Measurements from ENCODE around the gene PAX4.

PAX4 gene

GRCh38 chr7:127586346-127586745, 31.6 kb downstream of the PAX4 start:
- DNase-seq (ENCODE audit: low spot score), result no peak

DNA sequence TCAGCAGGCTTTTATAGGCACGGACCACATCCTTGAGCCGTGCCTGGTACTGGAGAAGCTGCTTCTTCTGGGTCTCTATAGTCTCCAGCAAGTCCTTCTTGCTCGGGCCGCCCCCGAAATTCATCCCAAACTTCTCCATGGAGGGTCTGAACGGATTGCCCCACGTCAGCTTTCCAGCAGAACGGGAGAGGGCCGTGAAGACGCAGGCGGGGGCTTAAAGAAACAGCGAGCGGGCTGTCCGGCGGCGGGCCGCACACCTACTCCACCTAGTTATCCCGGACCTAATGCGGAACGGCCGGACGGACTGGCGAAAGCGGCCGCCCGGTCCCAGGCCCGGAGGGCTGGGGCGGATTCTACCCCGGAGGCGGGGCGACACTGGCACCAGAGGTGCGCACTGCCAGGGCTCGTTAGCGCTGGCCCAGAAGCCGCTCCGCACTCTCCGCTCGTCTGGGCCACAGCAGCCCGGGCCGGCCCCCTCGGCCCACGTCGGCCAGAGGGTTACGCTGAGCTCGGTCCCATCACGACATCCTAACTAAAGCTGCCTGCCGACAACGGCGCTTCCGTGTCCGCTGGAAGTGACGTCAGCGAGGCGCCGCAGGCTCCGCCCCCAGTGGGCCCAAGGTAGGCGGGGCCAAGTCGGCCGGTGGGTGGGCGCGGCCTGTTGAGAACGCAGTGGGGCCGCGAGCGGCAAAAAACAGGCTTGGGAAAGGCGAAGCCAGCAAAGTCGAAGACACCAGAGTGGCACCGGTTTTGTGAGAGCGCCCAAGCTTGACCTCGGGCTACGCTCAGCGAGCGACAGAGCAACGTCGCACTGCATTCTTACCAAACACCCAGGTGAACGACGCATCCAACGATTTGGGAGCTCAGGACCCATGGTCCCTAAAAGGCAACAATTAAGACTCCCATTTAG, 32.6 kb downstream of the PAX4 start, which contains the start of gene GCC1:
GCC1 (minus strand) TSS at position 553 of the 910 bp plus-strand sequence; CDS start at position 139, 414 bp downstream.
- Histone ChIP-seq H3K27me3 (ENCODE audit: control insufficient read depth in 3 of 3, insufficient read depth in 3 of 3, low read depth in 1 of 3, low read length in 3 of 3) (peaks cover 0 to 3% (median 0%) of the 10 kb centered on the region in 3 experiments), H3K4ac (ENCODE audit: low read length) (no peak within 1 kb of the TSS), H3K79me1 (ENCODE audit: low read depth, low read length) (peaks cover 8% of the 10 kb centered on the region)

More at GRCh38 chr7:127586346-127586745, 31.6 kb downstream of the PAX4 start:
- no peak overlapping the region for H2BK15ac ChIP-seq (ENCODE audit: low read length)
- no peak overlapping the region for H4K91ac ChIP-seq (ENCODE audit: low read depth, low read length, poor library complexity)
- no peak overlapping the region for H3K4me2 ChIP-seq (ENCODE audit: insufficient read depth, low read length, poor library complexity, severe bottlenecking)
- no peak overlapping the region for H2BK12ac ChIP-seq (ENCODE audit: low read length)
- peaks cover 8% of the 10 kb centered on the region for H3K79me1 ChIP-seq (ENCODE audit: low read depth, low read length)
- no peak overlapping the region for H3K14ac ChIP-seq (ENCODE audit: low read length)
- H2AK5ac ChIP-seq (ENCODE audit: low read depth, low read length), result no peak overlapping the region
- no peak overlapping the region for H2BK5ac ChIP-seq (ENCODE audit: low read length)
- H4K8ac ChIP-seq (ENCODE audit: low read depth, low read length), result no peak overlapping the region
- H3K9ac ChIP-seq (ENCODE audit: low read depth, low read length, poor library complexity), result no peak overlapping the region
- no peak overlapping the region for H3K23ac ChIP-seq (ENCODE audit: low read depth, low read length, poor library complexity)
- WGBS, 2 donors (ENCODE audit: extremely low coverage in 2 of 2, insufficient read length in 2 of 2, insufficient replicate concordance in 1 of 2), result no CpG with 5 or more reads among the region's 2 CpGs
- H3K27me3 ChIP-seq (ENCODE audit: control insufficient read depth in 3 of 3, insufficient read depth in 3 of 3, low read depth in 1 of 3, low read length in 3 of 3), result peaks cover 0 to 3% (median 0%) of the 10 kb centered on the region in 3 experiments
- no peak overlapping the region for H3K4me3 ChIP-seq (ENCODE audit: low read length in 2 of 2)
- H3K9me3 ChIP-seq (replicated peaks in 1 of 2; ENCODE audit: control insufficient read depth in 2 of 2, insufficient read depth in 1 of 2, low read depth in 1 of 2, low read length in 2 of 2), result no peaks in the 10 kb centered on the region
- H2BK120ac ChIP-seq (ENCODE audit: low read depth, low read length), result no peak overlapping the region
- H3K4ac ChIP-seq (ENCODE audit: low read length), result no peak overlapping the region
- no peak overlapping the region for H2AFZ ChIP-seq (ENCODE audit: low read length)
- H3K27ac ChIP-seq (replicated peaks; ENCODE audit: low read length), result no peak overlapping the region
- H3K18ac ChIP-seq (ENCODE audit: low read length), result no peak overlapping the region
- H3K36me3 ChIP-seq (replicated peaks in 1 of 2; ENCODE audit: control insufficient read depth in 2 of 2, insufficient read depth in 2 of 2, low read length in 2 of 2), result peaks cover 32 to 51% of the 10 kb centered on the region in 2 donors
- H3K4me1 ChIP-seq (ENCODE audit: control insufficient read depth in 2 of 2, insufficient read depth in 1 of 2, low read depth in 1 of 2, low read length in 2 of 2), result peaks cover 16 to 18% of the 10 kb centered on the region in 2 donors

GRCh38 chr7:127584648-127585043, 33.3 kb downstream of the PAX4 start:
- no CpG with 5 or more reads among the region's 12 CpGs for WGBS, 2 donors (ENCODE audit: extremely low coverage in 2 of 2, insufficient read length in 2 of 2, insufficient replicate concordance in 1 of 2)

More for the DNA sequence above, 32.6 kb downstream of the PAX4 start, which contains the start of gene GCC1:
- no CpG with 5 or more reads among the region's 78 CpGs for WGBS, 2 donors (ENCODE audit: extremely low coverage in 2 of 2, insufficient read length in 2 of 2, insufficient replicate concordance in 1 of 2)
- H2BK120ac ChIP-seq (ENCODE audit: low read depth, low read length), result no peak within 1 kb of the TSS
- peak; percentile 88 for DNase-seq (ENCODE audit: low spot score)
- H3K9ac ChIP-seq (ENCODE audit: low read depth, low read length, poor library complexity), result peak within 1 kb of the TSS; percentile 82
- peak within 1 kb of the TSS; percentile 92 for H2AFZ ChIP-seq (ENCODE audit: low read length)
- H3K9me3 ChIP-seq (replicated peaks in 1 of 2; ENCODE audit: control insufficient read depth in 2 of 2, insufficient read depth in 1 of 2, low read depth in 1 of 2, low read length in 2 of 2), result no peaks in the 10 kb centered on the region
- H2BK12ac ChIP-seq (ENCODE audit: low read length), result no peak within 1 kb of the TSS
- H3K23ac ChIP-seq (ENCODE audit: low read depth, low read length, poor library complexity), result peak within 1 kb of the TSS; percentile 71
- peak within 1 kb of the TSS; percentile 91 to 95 for H3K4me3 ChIP-seq (ENCODE audit: low read length in 2 of 2)
- peaks cover 23 to 52% of the 10 kb centered on the region in 2 donors for H3K36me3 ChIP-seq (replicated peaks in 1 of 2; ENCODE audit: control insufficient read depth in 2 of 2, insufficient read depth in 2 of 2, low read length in 2 of 2)
- H2BK15ac ChIP-seq (ENCODE audit: low read length), result no peak within 1 kb of the TSS
- peak within 1 kb of the TSS; percentile 82 for H3K18ac ChIP-seq (ENCODE audit: low read length)
- H2BK5ac ChIP-seq (ENCODE audit: low read length), result no peak within 1 kb of the TSS
- no peak within 1 kb of the TSS for H4K8ac ChIP-seq (ENCODE audit: low read depth, low read length)
- H2AK5ac ChIP-seq (ENCODE audit: low read depth, low read length), result no peak within 1 kb of the TSS
- H3K4me1 ChIP-seq (ENCODE audit: control insufficient read depth in 2 of 2, insufficient read depth in 1 of 2, low read depth in 1 of 2, low read length in 2 of 2), result peaks cover 16 to 18% of the 10 kb centered on the region in 2 donors
- peak within 1 kb of the TSS; percentile 79 for H3K4me2 ChIP-seq (ENCODE audit: insufficient read depth, low read length, poor library complexity, severe bottlenecking)
- no peak within 1 kb of the TSS for H3K27ac ChIP-seq (replicated peaks; ENCODE audit: low read length)
- H4K91ac ChIP-seq (ENCODE audit: low read depth, low read length, poor library complexity), result no peak within 1 kb of the TSS
- H3K14ac ChIP-seq (ENCODE audit: low read length), result no peak within 1 kb of the TSS

GRCh38 chr7:127582361-127582760, 35.6 kb downstream of the PAX4 start:
- H3K4me3 ChIP-seq (ENCODE audit: low read length in 2 of 2), result no peak overlapping the region
- peaks cover 19 to 65% of the 10 kb centered on the region in 2 donors for H3K36me3 ChIP-seq (replicated peaks in 1 of 2; ENCODE audit: control insufficient read depth in 2 of 2, insufficient read depth in 2 of 2, low read length in 2 of 2)
- no peak overlapping the region for H3K23ac ChIP-seq (ENCODE audit: low read depth, low read length, poor library complexity)

More at GRCh38 chr7:127584648-127585043, 33.3 kb downstream of the PAX4 start:
- peaks cover 21 to 52% of the 10 kb centered on the region in 2 donors for H3K36me3 ChIP-seq (replicated peaks in 1 of 2; ENCODE audit: control insufficient read depth in 2 of 2, insufficient read depth in 2 of 2, low read length in 2 of 2)
- no peak overlapping the region for H4K91ac ChIP-seq (ENCODE audit: low read depth, low read length, poor library complexity)
- peak overlapping the region; percentile 79 for H3K4me2 ChIP-seq (ENCODE audit: insufficient read depth, low read length, poor library complexity, severe bottlenecking)
- H3K4me1 ChIP-seq (ENCODE audit: control insufficient read depth in 2 of 2, insufficient read depth in 1 of 2, low read depth in 1 of 2, low read length in 2 of 2), result peaks cover 16 to 18% of the 10 kb centered on the region in 2 donors
- no peak overlapping the region for H3K14ac ChIP-seq (ENCODE audit: low read length)
- peaks cover 6% of the 10 kb centered on the region for H3K79me1 ChIP-seq (ENCODE audit: low read depth, low read length)
- no peak for DNase-seq (ENCODE audit: low spot score)
- H4K8ac ChIP-seq (ENCODE audit: low read depth, low read length), result no peak overlapping the region
- H3K18ac ChIP-seq (ENCODE audit: low read length), result no peak overlapping the region
- peak overlapping the region; percentile 91 to 95 for H3K4me3 ChIP-seq (ENCODE audit: low read length in 2 of 2)
- no peak overlapping the region for H2BK5ac ChIP-seq (ENCODE audit: low read length)
- H3K9me3 ChIP-seq (replicated peaks in 1 of 2; ENCODE audit: control insufficient read depth in 2 of 2, insufficient read depth in 1 of 2, low read depth in 1 of 2, low read length in 2 of 2), result no peaks in the 10 kb centered on the region
- H2AK5ac ChIP-seq (ENCODE audit: low read depth, low read length), result no peak overlapping the region
- H2BK15ac ChIP-seq (ENCODE audit: low read length), result no peak overlapping the region
- H3K4ac ChIP-seq (ENCODE audit: low read length), result no peak overlapping the region
- peaks cover 0 to 3% (median 0%) of the 10 kb centered on the region in 3 experiments for H3K27me3 ChIP-seq (ENCODE audit: control insufficient read depth in 3 of 3, insufficient read depth in 3 of 3, low read depth in 1 of 3, low read length in 3 of 3)
- H2BK12ac ChIP-seq (ENCODE audit: low read length), result no peak overlapping the region
- H2BK120ac ChIP-seq (ENCODE audit: low read depth, low read length), result no peak overlapping the region
- no peak overlapping the region for H3K23ac ChIP-seq (ENCODE audit: low read depth, low read length, poor library complexity)
- H3K27ac ChIP-seq (replicated peaks; ENCODE audit: low read length), result no peak overlapping the region
- no peak overlapping the region for H3K9ac ChIP-seq (ENCODE audit: low read depth, low read length, poor library complexity)
- peak overlapping the region; percentile 92 for H2AFZ ChIP-seq (ENCODE audit: low read length)

More at GRCh38 chr7:127582361-127582760, 35.6 kb downstream of the PAX4 start:
- WGBS, 2 donors (ENCODE audit: extremely low coverage in 2 of 2, insufficient read length in 2 of 2, insufficient replicate concordance in 1 of 2), result no CpG with 5 or more reads among the region's 14 CpGs
- Histone ChIP-seq H2AFZ (ENCODE audit: low read length) (no peak overlapping the region), H2BK12ac (ENCODE audit: low read length) (no peak overlapping the region), H2BK120ac (ENCODE audit: low read depth, low read length) (no peak overlapping the region), H3K27me3 (ENCODE audit: control insufficient read depth in 3 of 3, insufficient read depth in 3 of 3, low read depth in 1 of 3, low read length in 3 of 3) (peaks cover 0 to under 1% (median 0%) of the 10 kb centered on the region in 3 experiments), H4K8ac (ENCODE audit: low read depth, low read length) (no peak overlapping the region), H2BK5ac (ENCODE audit: low read length) (no peak overlapping the region), H2BK15ac (ENCODE audit: low read length) (no peak overlapping the region), H3K79me1 (ENCODE audit: low read depth, low read length) (peaks cover 6% of the 10 kb centered on the region), H3K18ac (ENCODE audit: low read length) (no peak overlapping the region), H3K4ac (ENCODE audit: low read length) (no peak overlapping the region), H3K27ac (replicated peaks; ENCODE audit: low read length) (no peak overlapping the region), H3K9me3 (replicated peaks in 1 of 2; ENCODE audit: control insufficient read depth in 2 of 2, insufficient read depth in 1 of 2, low read depth in 1 of 2, low read length in 2 of 2) (no peaks in the 10 kb centered on the region), H3K14ac (ENCODE audit: low read length) (no peak overlapping the region), H2AK5ac (ENCODE audit: low read depth, low read length) (no peak overlapping the region), H3K4me1 (ENCODE audit: control insufficient read depth in 2 of 2, insufficient read depth in 1 of 2, low read depth in 1 of 2, low read length in 2 of 2) (peaks cover 13% of the 10 kb centered on the region in 2 donors), H3K9ac (ENCODE audit: low read depth, low read length, poor library complexity) (peak overlapping the region; percentile 60), H4K91ac (ENCODE audit: low read depth, low read length, poor library complexity) (no peak overlapping the region), H3K4me2 (ENCODE audit: insufficient read depth, low read length, poor library complexity, severe bottlenecking) (no peak overlapping the region)
- no peak for DNase-seq (ENCODE audit: low spot score)
